ENCODE data around the gene SUCLG1. TPM values are rescaled to one million over a fixed set of nuclear protein-coding genes. Genes with fewer than 3 reads are reported as not detected.

The SUCLG1 gene
- total and polyA plus RNA-seq, 4 donors = 60.5 to 149 (median 120) TPM

- H3K27me3 ChIP-seq (ENCODE audit: control insufficient read depth in 4 of 4, insufficient read depth in 4 of 4, low read length in 3 of 4) = no peaks in the 10 kb centered on the region
- H3K4me3 ChIP-seq (ENCODE audit: low read depth in 1 of 3, low read length in 3 of 3) = no peak overlapping the region
- 76% methylated on average over 2 of the region's 2 CpGs for WGBS
- TF ChIP-seq REST (IDR thresholded peaks at IDR 0.05) (no peak), YY1 (IDR thresholded peaks at IDR 0.05) (no peak), RAD21 (IDR thresholded peaks at IDR 0.05) (no peak), FOXA1 (IDR thresholded peaks at IDR 0.05) (no peak), JUND (IDR thresholded peaks at IDR 0.05) (no peak), NR2F2 (IDR thresholded peaks at IDR 0.05) (no peak), EGR1 (IDR thresholded peaks at IDR 0.05; ENCODE audit: low read depth in 2 of 2) (no peak), CTCF (IDR thresholded peaks at IDR 0.05; ENCODE audit: low read depth, low read length, missing input control) (no peak), HNF4A (conservative IDR thresholded peaks at IDR 0.05) (no peak), ZBTB33 (IDR thresholded peaks at IDR 0.05) (no peak), FOXA2 (IDR thresholded peaks at IDR 0.05) (no peak)
- TF ChIP-seq, protein P1, sequence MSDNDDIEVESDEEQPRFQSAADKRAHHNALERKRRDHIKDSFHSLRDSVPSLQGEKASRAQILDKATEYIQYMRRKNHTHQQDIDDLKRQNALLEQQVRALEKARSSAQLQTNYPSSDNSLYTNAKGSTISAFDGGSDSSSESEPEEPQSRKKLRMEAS (IDR thresholded peaks at IDR 0.05) = no peak
- no peaks in the 10 kb centered on the region for H3K36me3 ChIP-seq (ENCODE audit: control insufficient read depth in 4 of 4, insufficient read depth in 3 of 4, low read depth in 1 of 4, low read length in 3 of 4)
- DNase-seq (ENCODE audit: low spot score) = no peak
- H3K9ac ChIP-seq (ENCODE audit: low read depth in 1 of 2, low read length in 2 of 2) = no peak overlapping the region
- peaks cover 5 to 42% (median 35%) of the 10 kb centered on the region in 4 donors for H3K4me1 ChIP-seq (ENCODE audit: control insufficient read depth in 4 of 4, insufficient read depth in 4 of 4, low read length in 3 of 4)
- no peak overlapping the region for H3K27ac ChIP-seq (ENCODE audit: low read depth in 1 of 2, low read length in 2 of 2)
- no peaks in the 10 kb centered on the region for H3K9me3 ChIP-seq (ENCODE audit: control insufficient read depth in 4 of 4, low read length in 3 of 4)
Observed at GRCh38 chr2:84460670-84461069, 1.6 kb upstream of the SUCLG1 start.

GRCh38 chr2:84459944-84460429, 907 bp upstream of the SUCLG1 start:
- Histone ChIP-seq H3K9ac (ENCODE audit: low read depth in 1 of 2, low read length in 2 of 2) (peak overlapping the region; percentile 80 to 85), H3K4me3 (ENCODE audit: low read depth in 1 of 3, low read length in 3 of 3) (peak overlapping the region; percentile 80 to 99 (median 98)), H3K9me3 (ENCODE audit: control insufficient read depth in 4 of 4, low read length in 3 of 4) (no peaks in the 10 kb centered on the region), H3K27ac (ENCODE audit: low read depth in 1 of 2, low read length in 2 of 2) (peak overlapping the region; percentile 89 to 93), H3K36me3 (ENCODE audit: control insufficient read depth in 4 of 4, insufficient read depth in 3 of 4, low read depth in 1 of 4, low read length in 3 of 4) (no peaks in the 10 kb centered on the region), H3K27me3 (ENCODE audit: control insufficient read depth in 4 of 4, insufficient read depth in 4 of 4, low read length in 3 of 4) (no peaks in the 10 kb centered on the region), H3K4me1 (ENCODE audit: control insufficient read depth in 4 of 4, insufficient read depth in 4 of 4, low read length in 3 of 4) (peaks cover 5 to 42% (median 33%) of the 10 kb centered on the region in 4 donors)
- no peak for DNase-seq (ENCODE audit: low spot score)
- TF ChIP-seq FOXA2 (IDR thresholded peaks at IDR 0.05) = peak; percentile 37
- TF ChIP-seq, protein P2, sequence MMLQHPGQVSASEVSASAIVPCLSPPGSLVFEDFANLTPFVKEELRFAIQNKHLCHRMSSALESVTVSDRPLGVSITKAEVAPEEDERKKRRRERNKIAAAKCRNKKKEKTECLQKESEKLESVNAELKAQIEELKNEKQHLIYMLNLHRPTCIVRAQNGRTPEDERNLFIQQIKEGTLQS (IDR thresholded peaks at IDR 0.05) = no peak
- 8% methylated on average over 4 of the region's 4 CpGs for WGBS
